SK-N-SH (cell line): ENCODE measurements around the gene CLDN7.

Experiments
- CTCF ChIP-seq: fragments of 200-600 bp; sonication (generic); IDR thresholded peaks from 2 replicates; pipeline ENCODE4 v1.6.1; 2017; ENCODE audit warnings: antibody characterized with exemption, mild to moderate bottlenecking, moderate library complexity
- EP300 ChIP-seq, 2 experiments: IDR thresholded peaks; 2 replicates each; pipeline versions ENCODE4 v1.4.0 to v1.6.1; 2012; ENCODE audit warnings: borderline replicate concordance in 1 of 2, low read depth in 1 of 2, low read length in 1 of 2
- EZH2phosphoT487 ChIP-seq: fragments of 200-600 bp; sonication (generic); IDR thresholded peaks from 2 replicates; pipeline ENCODE4 v1.6.1; 2017; ENCODE audit warnings: low read depth, mixed run types, mild to moderate bottlenecking, antibody characterized with exemption, moderate library complexity, borderline replicate concordance
- FOXJ3 ChIP-seq: sonication (generic); formaldehyde crosslinking; IDR thresholded peaks from 2 replicates; pipeline ENCODE4 v1.5.1; 2020; ENCODE audit warnings: mild to moderate bottlenecking, missing genetic modification reagents
- REST ChIP-seq: IDR thresholded peaks from 2 replicates; pipeline ENCODE4 v1.6.1; 2012; ENCODE audit warnings: mild to moderate bottlenecking, low read depth, low read length, moderate library complexity
- RXRA ChIP-seq: IDR thresholded peaks from 2 replicates; pipeline ENCODE4 v1.4.0; 2012; ENCODE audit warnings: low read depth, mild to moderate bottlenecking, borderline replicate concordance
- SIN3A ChIP-seq: IDR thresholded peaks from 2 replicates; pipeline ENCODE4 v1.6.1; 2012; ENCODE audit warnings: low read depth, mild to moderate bottlenecking, low read length, moderate library complexity, borderline replicate concordance
- SMC3 ChIP-seq: IDR thresholded peaks from 2 replicates; pipeline ENCODE4 v1.6.1; 2012; ENCODE audit warnings: low read depth, low read length, improper control_type of control experiment
- TAF1 ChIP-seq: IDR thresholded peaks from 2 replicates; pipeline ENCODE4 v1.6.1; 2012; ENCODE audit warnings: low read depth, mild to moderate bottlenecking, low read length, moderate library complexity, borderline replicate concordance
- USF1 ChIP-seq: IDR thresholded peaks from 2 replicates; pipeline ENCODE4 v1.4.0; 2012; ENCODE audit warnings: low read depth, borderline replicate concordance
- USF2 ChIP-seq: fragments of 150-350 bp; IDR thresholded peaks from 2 replicates; pipeline ENCODE4 v1.6.1; 2017; ENCODE audit warnings: antibody characterized with exemption, low read length, low read depth, borderline replicate concordance

- TF ChIP-seq REST (no peak), USF1 (no peak), USF2 (no peak), CTCF (no peak), EZH2phosphoT487 (no peak), SMC3 (no peak), TAF1 (no peak), EP300 (IDR thresholded peaks at IDR 0.05; ENCODE audit: borderline replicate concordance in 1 of 2, low read depth in 1 of 2, low read length in 1 of 2) (no peak), SIN3A (no peak), RXRA (no peak), FOXJ3 (CRISPR knock-in tag) (no peak)
Observed at GRCh38 chr17:7218758-7219157, 43.5 kb downstream of the CLDN7 start.
